HG02981 (cell line): ENCODE data around the gene MORN5.

Source experiments
- ATAC-seq: cut with Tn5 transposase; IDR thresholded peaks from one replicate; pipeline ENCODE4 v1.9.1; 2021; ENCODE audit warnings: mild to moderate bottlenecking, moderate library complexity; ENCODE audit not compliant: unreplicated experiment

The MORN5 gene

GRCh38 chr9:122186777-122187470 is 27.2 kb downstream of the MORN5 start:
- ATAC-seq: no peak

- ATAC-seq: no peak
Observed at GRCh38 chr9:122188369-122188768, 28.7 kb downstream of the MORN5 start.

GRCh38 chr9:122190597-122191381 is 31.1 kb downstream of the MORN5 start:
- no peak for ATAC-seq

GRCh38 chr9:122191584-122191983 is 31.9 kb downstream of the MORN5 start:
- ATAC-seq: no peak

GRCh38 chr9:122192261-122192875 is 32.7 kb downstream of the MORN5 start:
- ATAC-seq: no peak

GRCh38 chr9:122192914-122193525 is 33.3 kb downstream of the MORN5 start:
- ATAC-seq: no peak

GRCh38 chr9:122193651-122194050 is 33.9 kb downstream of the MORN5 start:
- ATAC-seq: no peak

- ATAC-seq: no peak
Observed at GRCh38 chr9:122195875-122196274, 36.2 kb downstream of the MORN5 start.

GRCh38 chr9:122197426-122197825 is 37.7 kb downstream of the MORN5 start:
- no peak for ATAC-seq

- no peak for ATAC-seq
Observed at GRCh38 chr9:122197882-122198281, 38.2 kb downstream of the MORN5 start.

GRCh38 chr9:122200960-122201595 is 41.4 kb downstream of the MORN5 start:
- ATAC-seq: no peak

GRCh38 chr9:122201641-122202040 is 41.9 kb downstream of the MORN5 start:
- no peak for ATAC-seq

- no peak for ATAC-seq
Observed at GRCh38 chr9:122202111-122202510, 42.4 kb downstream of the MORN5 start.

GRCh38 chr9:122204055-122204454 is 44.3 kb downstream of the MORN5 start:
- no peak for ATAC-seq

- ATAC-seq: no peak
Observed at GRCh38 chr9:122204491-122204890, 44.8 kb downstream of the MORN5 start.

GRCh38 chr9:122205176-122205575 is 45.5 kb downstream of the MORN5 start:
- ATAC-seq: no peak

- ATAC-seq: no peak
Observed at GRCh38 chr9:122206118-122207046, 46.7 kb downstream of the MORN5 start.

- ATAC-seq: no peak
Observed at GRCh38 chr9:122207096-122207495, 47.4 kb downstream of the MORN5 start.

GRCh38 chr9:122209451-122209850 is 49.7 kb downstream of the MORN5 start:
- no peak for ATAC-seq

- ATAC-seq: no peak
Observed at GRCh38 chr9:122212473-122213004, 52.8 kb downstream of the MORN5 start.
